ENCODE measurements around the gene TIAM1.

TIAM1 gene

DNA sequence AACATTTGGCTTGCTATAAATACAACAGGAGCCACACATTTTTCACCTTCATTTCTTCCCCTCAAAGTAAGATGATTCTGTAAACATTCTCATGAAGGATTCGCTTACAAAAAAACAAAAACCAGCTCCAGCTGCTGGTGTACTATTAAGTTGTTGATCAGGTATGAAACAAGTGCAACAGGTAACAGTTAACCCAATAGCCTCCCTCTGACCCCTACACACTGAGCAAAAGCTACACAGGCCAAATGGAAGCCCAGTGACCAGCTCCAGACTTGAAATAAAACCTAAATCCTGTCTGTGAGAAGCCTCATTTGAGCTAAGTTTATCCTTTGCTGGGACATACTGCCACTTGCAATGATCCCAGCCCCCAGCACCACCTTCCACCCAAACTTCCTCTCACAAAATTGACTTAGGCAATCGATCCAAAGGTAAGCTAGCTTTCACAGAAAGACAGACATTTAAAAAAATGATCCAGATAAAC is 991 bp downstream of the TIAM1 start:
- Histone ChIP-seq H3K9me3 (ENCODE audit: severe bottlenecking) (no peaks in the 10 kb centered on the region), H3K4me1 (ENCODE audit: insufficient read depth, poor library complexity, severe bottlenecking) (peaks cover 7% of the 10 kb centered on the region), H3K27me3 (ENCODE audit: insufficient read depth, poor library complexity, severe bottlenecking) (peaks cover 10% of the 10 kb centered on the region), H3K4me3 (ENCODE audit: severe bottlenecking) (peak overlapping the region; percentile 42), H3K27ac (ENCODE audit: poor library complexity, severe bottlenecking) (no peak overlapping the region), H3K36me3 (ENCODE audit: low read depth) (no peaks in the 10 kb centered on the region)
- TF ChIP-seq, protein P1, sequence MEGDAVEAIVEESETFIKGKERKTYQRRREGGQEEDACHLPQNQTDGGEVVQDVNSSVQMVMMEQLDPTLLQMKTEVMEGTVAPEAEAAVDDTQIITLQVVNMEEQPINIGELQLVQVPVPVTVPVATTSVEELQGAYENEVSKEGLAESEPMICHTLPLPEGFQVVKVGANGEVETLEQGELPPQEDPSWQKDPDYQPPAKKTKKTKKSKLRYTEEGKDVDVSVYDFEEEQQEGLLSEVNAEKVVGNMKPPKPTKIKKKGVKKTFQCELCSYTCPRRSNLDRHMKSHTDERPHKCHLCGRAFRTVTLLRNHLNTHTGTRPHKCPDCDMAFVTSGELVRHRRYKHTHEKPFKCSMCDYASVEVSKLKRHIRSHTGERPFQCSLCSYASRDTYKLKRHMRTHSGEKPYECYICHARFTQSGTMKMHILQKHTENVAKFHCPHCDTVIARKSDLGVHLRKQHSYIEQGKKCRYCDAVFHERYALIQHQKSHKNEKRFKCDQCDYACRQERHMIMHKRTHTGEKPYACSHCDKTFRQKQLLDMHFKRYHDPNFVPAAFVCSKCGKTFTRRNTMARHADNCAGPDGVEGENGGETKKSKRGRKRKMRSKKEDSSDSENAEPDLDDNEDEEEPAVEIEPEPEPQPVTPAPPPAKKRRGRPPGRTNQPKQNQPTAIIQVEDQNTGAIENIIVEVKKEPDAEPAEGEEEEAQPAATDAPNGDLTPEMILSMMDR (IDR thresholded peaks at IDR 0.05; ENCODE audit: poor library complexity, severe bottlenecking) = no peak
- no peak for DNase-seq (ENCODE audit: low spot score)
- no peak for ATAC-seq (ENCODE audit: low read depth)

DNA sequence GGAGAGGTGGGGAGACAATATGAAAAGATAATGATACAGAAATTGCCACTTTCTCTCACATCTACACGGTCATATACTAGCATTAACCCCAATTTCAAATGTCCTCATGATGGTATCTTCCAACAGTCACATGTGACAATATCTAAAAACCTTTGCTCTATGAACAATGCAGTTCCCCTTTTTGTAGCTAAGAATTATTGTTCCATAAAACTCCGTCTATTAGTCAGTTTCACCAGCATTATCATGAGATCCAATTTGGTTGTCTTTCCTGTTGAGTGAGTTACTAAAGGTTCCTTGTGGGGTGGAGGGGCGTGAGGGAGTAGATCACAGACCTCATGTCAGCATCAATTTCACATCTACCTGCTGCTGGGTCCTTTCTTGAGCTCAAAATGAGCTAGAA is 1.7 kb downstream of the TIAM1 start:
- peaks cover 10% of the 10 kb centered on the region for H3K27me3 ChIP-seq (ENCODE audit: insufficient read depth, poor library complexity, severe bottlenecking)
- TF ChIP-seq, protein P1 (IDR thresholded peaks at IDR 0.05; ENCODE audit: poor library complexity, severe bottlenecking) = no peak
- no peak overlapping the region for H3K27ac ChIP-seq (ENCODE audit: poor library complexity, severe bottlenecking)
- no peak for DNase-seq (ENCODE audit: low spot score)
- H3K9me3 ChIP-seq (ENCODE audit: severe bottlenecking) = no peaks in the 10 kb centered on the region
- no peak for ATAC-seq (ENCODE audit: low read depth)
- H3K36me3 ChIP-seq (ENCODE audit: low read depth) = no peaks in the 10 kb centered on the region
- H3K4me3 ChIP-seq (ENCODE audit: severe bottlenecking) = no peak overlapping the region
- peaks cover 12% of the 10 kb centered on the region for H3K4me1 ChIP-seq (ENCODE audit: insufficient read depth, poor library complexity, severe bottlenecking)

DNA sequence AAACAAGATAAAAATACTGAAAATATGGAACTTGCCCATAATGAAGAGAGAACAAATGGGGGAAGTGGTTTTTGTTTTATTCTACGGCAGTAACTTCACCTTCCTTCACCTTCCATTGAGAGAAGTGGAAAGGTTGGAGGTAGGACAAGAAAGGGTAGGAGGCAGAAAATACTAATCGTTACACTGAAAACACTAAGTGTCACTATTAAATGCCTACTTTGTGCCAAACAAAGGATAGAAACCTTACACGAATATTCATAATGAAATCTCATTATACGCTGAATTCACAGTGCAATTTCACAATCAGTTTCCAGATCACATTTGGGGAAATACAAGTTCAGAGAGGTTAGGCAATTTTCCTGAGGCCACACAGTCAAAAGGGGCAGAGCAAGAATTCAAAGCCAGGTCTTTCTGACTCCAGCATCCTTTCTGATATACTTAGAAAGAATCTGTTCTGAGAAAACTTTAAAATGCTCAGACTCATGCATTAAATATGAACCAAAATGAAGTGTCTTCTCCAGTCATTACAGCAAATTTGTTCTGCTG is 3.0 kb downstream of the TIAM1 start:
- no peak for ATAC-seq (ENCODE audit: low read depth)
- DNase-seq (ENCODE audit: low spot score) = no peak
- TF ChIP-seq, protein P1 (IDR thresholded peaks at IDR 0.05; ENCODE audit: poor library complexity, severe bottlenecking) = no peak
- Histone ChIP-seq H3K27ac (ENCODE audit: poor library complexity, severe bottlenecking) (no peak overlapping the region), H3K9me3 (ENCODE audit: severe bottlenecking) (no peaks in the 10 kb centered on the region), H3K36me3 (ENCODE audit: low read depth) (no peaks in the 10 kb centered on the region), H3K4me3 (ENCODE audit: severe bottlenecking) (no peak overlapping the region), H3K4me1 (ENCODE audit: insufficient read depth, poor library complexity, severe bottlenecking) (peaks cover 19% of the 10 kb centered on the region), H3K27me3 (ENCODE audit: insufficient read depth, poor library complexity, severe bottlenecking) (peaks cover 10% of the 10 kb centered on the region)

DNA sequence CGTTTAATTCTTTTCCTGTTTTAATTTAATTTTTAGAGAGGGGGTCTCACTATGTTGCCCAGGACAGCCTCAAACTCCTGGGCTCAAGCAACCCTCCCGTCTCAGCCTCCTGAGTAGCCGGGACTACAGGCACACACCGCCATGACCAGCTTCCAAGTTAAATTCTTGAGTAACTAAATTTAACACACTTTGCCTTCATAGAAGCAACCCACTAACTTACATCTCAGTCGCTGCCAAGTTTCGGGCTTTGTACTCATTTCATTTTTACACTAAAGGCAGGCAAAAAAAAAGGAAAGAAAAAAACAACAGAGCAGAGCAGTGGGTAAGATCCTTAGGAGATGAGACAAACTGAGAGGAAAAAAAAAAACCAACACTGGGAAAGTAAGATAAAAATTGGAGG is 3.5 kb downstream of the TIAM1 start:
- TF ChIP-seq, protein P1 (IDR thresholded peaks at IDR 0.05; ENCODE audit: poor library complexity, severe bottlenecking) = no peak
- ATAC-seq (ENCODE audit: low read depth) (no peak), DNase-seq (ENCODE audit: low spot score) (no peak)

DNA sequence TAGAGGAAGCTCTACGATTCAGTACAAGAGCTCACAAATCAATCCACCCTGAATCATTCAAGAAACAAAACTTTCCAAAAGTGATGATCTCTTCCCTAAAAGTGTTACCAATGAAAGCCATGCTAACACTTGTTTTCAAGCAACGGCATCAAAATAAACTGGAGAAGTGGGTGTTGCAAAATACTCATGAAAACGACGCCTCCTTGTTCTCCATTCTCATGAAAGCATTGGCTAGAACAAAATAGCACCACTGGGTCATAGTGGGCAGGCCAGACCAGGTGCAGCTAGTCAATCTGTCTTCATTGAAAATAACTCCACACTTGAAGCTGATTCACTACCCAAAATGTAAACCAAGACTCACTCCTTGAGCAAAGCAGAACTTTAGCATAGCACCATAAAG is 4.3 kb downstream of the TIAM1 start:
- Histone ChIP-seq H3K4me1 (ENCODE audit: insufficient read depth, poor library complexity, severe bottlenecking) (peaks cover 21% of the 10 kb centered on the region), H3K36me3 (ENCODE audit: low read depth) (no peaks in the 10 kb centered on the region), H3K4me3 (ENCODE audit: severe bottlenecking) (no peak overlapping the region), H3K27ac (ENCODE audit: poor library complexity, severe bottlenecking) (no peak overlapping the region), H3K9me3 (ENCODE audit: severe bottlenecking) (no peaks in the 10 kb centered on the region), H3K27me3 (ENCODE audit: insufficient read depth, poor library complexity, severe bottlenecking) (peaks cover 10% of the 10 kb centered on the region)
- DNase-seq (ENCODE audit: low spot score) = no peak
- TF ChIP-seq, protein P1 (IDR thresholded peaks at IDR 0.05; ENCODE audit: poor library complexity, severe bottlenecking) = no peak
- ATAC-seq (ENCODE audit: low read depth) = no peak

More for the DNA sequence above, 3.5 kb downstream of the TIAM1 start:
- Histone ChIP-seq H3K27ac (ENCODE audit: poor library complexity, severe bottlenecking) (no peak overlapping the region), H3K4me1 (ENCODE audit: insufficient read depth, poor library complexity, severe bottlenecking) (peaks cover 21% of the 10 kb centered on the region), H3K27me3 (ENCODE audit: insufficient read depth, poor library complexity, severe bottlenecking) (peaks cover 10% of the 10 kb centered on the region), H3K9me3 (ENCODE audit: severe bottlenecking) (no peaks in the 10 kb centered on the region), H3K36me3 (ENCODE audit: low read depth) (no peaks in the 10 kb centered on the region), H3K4me3 (ENCODE audit: severe bottlenecking) (no peak overlapping the region)

Measured in RWPE2 (cell line).